Measurements from ENCODE around the gene SFSWAP. TPM values are rescaled to one million over a fixed set of nuclear protein-coding genes. Genes with fewer than 3 reads are reported as not detected.

Gene SFSWAP
- total and polyA plus RNA-seq, 2 experiments from 2014 or later, result 16.3 to 17.6 TPM

GRCh38 chr12:131779027-131779426 is 68.1 kb downstream of the SFSWAP start:
- peaks cover 30% of the 10 kb centered on the region for H3K79me2 ChIP-seq (ENCODE audit: insufficient read depth)
- no peak overlapping the region for H2AFZ ChIP-seq
- H3K4me3 ChIP-seq, result no peak overlapping the region
- H3K9me3 ChIP-seq (ENCODE audit: low read depth), result no peaks in the 10 kb centered on the region
- no peak overlapping the region for H3K27ac ChIP-seq
- WGBS, 2 experiments (ENCODE audit: low coverage in 1 of 2, low lambda C conversion rate in 2 of 2, missing lambda C conversion rate in 2 of 2), result 99% methylated on average over 23 of the region's 23 CpGs
- TF ChIP-seq EZH2phosphoT487 (IDR thresholded peaks at IDR 0.05; ENCODE audit: insufficient read depth, low read depth), result no peak
- no peak for TF ChIP-seq EZH2 (IDR thresholded peaks at IDR 0.05; ENCODE audit: insufficient read depth, poor library complexity, severe bottlenecking)
- no peaks in the 10 kb centered on the region for H4K20me1 ChIP-seq (ENCODE audit: insufficient read depth)
- no peak overlapping the region for H3K4me2 ChIP-seq (ENCODE audit: unreplicated experiment)
- H3K27me3 ChIP-seq (replicated peaks; ENCODE audit: insufficient read depth), result no peaks in the 10 kb centered on the region
- H3F3A ChIP-seq (ENCODE audit: insufficient read depth), result peaks cover 23% of the 10 kb centered on the region
- no peak for DNase-seq
- peaks cover 24% of the 10 kb centered on the region for H3K4me1 ChIP-seq (ENCODE audit: insufficient read depth)
- H3K36me3 ChIP-seq (ENCODE audit: low read depth), result peaks cover 6% of the 10 kb centered on the region; the same call in 1 of the 2 replicates
- in situ Hi-C loops (cut with MboI), result no loop called here
- no peaks in the 10 kb centered on the region for H3K9me2 ChIP-seq (ENCODE audit: insufficient read depth)
- H3K9ac ChIP-seq, result no peak overlapping the region

GRCh38 chr12:131782061-131782460 is 71.2 kb downstream of the SFSWAP start:
- H3K9me3 ChIP-seq (ENCODE audit: low read depth), result no peaks in the 10 kb centered on the region
- peaks cover 6% of the 10 kb centered on the region; the same call in 1 of the 2 replicates for H3K36me3 ChIP-seq (ENCODE audit: low read depth)
- no peak overlapping the region for H3K4me2 ChIP-seq (ENCODE audit: unreplicated experiment)
- H3K4me1 ChIP-seq (ENCODE audit: insufficient read depth), result peaks cover 45% of the 10 kb centered on the region
- no peaks in the 10 kb centered on the region for H4K20me1 ChIP-seq (ENCODE audit: insufficient read depth)
- WGBS, 2 experiments (ENCODE audit: low coverage in 1 of 2, low lambda C conversion rate in 2 of 2, missing lambda C conversion rate in 2 of 2), result 14 to 23% methylated on average over 2 of the region's 2 CpGs
- peaks cover 42% of the 10 kb centered on the region for H3F3A ChIP-seq (ENCODE audit: insufficient read depth)
- no peak for TF ChIP-seq EZH2 (IDR thresholded peaks at IDR 0.05; ENCODE audit: insufficient read depth, poor library complexity, severe bottlenecking)
- TF ChIP-seq EZH2phosphoT487 (IDR thresholded peaks at IDR 0.05; ENCODE audit: insufficient read depth, low read depth), result no peak
- peak overlapping the region; percentile 98 for H3K27ac ChIP-seq
- peak overlapping the region; percentile 23 for H3K9ac ChIP-seq
- no peak overlapping the region for H2AFZ ChIP-seq
- peak; percentile 22 for DNase-seq
- in situ Hi-C loops (cut with MboI), result no loop called here
- no peaks in the 10 kb centered on the region for H3K27me3 ChIP-seq (replicated peaks; ENCODE audit: insufficient read depth)
- H3K4me3 ChIP-seq, result no peak overlapping the region
- no peaks in the 10 kb centered on the region for H3K9me2 ChIP-seq (ENCODE audit: insufficient read depth)
- peaks cover 14% of the 10 kb centered on the region for H3K79me2 ChIP-seq (ENCODE audit: insufficient read depth)

DNA sequence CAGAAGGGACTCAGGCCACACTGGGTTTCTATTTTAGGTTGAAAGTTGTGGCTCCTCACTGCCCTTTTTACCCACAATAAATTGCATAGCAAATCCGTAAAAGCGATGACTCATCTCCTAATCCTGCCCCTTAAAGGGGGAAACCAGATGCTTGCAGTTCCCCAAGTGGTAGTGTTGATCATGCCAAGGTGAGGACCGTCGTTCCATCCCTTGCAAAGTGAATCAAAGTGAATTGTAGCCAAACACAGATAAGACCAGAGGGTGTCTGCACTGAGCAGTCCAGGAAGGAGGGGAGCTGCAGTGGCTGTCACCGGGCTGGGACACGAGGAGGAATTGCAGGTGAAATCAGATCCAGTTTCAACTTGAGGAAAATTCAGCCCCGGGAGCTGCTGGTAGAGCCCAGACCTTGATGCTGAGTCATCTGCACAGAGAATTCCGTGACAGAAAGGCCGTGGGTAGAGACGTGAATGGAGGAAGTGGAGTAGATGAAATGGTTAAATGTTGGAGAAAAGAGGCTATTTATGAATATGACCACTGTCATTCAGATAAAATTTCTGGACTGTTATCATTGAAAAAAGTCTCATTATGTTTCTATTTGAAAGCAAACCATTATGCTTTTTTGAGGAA is 73.1 kb downstream of the SFSWAP start:
- Histone ChIP-seq H3K27ac (peak overlapping the region; percentile 98), H3K4me1 (ENCODE audit: insufficient read depth) (peaks cover 45% of the 10 kb centered on the region), H3F3A (ENCODE audit: insufficient read depth) (peaks cover 42% of the 10 kb centered on the region), H3K4me3 (peak overlapping the region; percentile 61), H3K9me3 (ENCODE audit: low read depth) (no peaks in the 10 kb centered on the region), H3K9me2 (ENCODE audit: insufficient read depth) (no peaks in the 10 kb centered on the region), H3K36me3 (ENCODE audit: low read depth) (no peaks in the 10 kb centered on the region; the same call in 1 of the 2 replicates), H3K9ac (peak overlapping the region; percentile 84), H4K20me1 (ENCODE audit: insufficient read depth) (no peaks in the 10 kb centered on the region), H3K79me2 (ENCODE audit: insufficient read depth) (no peaks in the 10 kb centered on the region), H3K4me2 (ENCODE audit: unreplicated experiment) (peak overlapping the region; percentile 83), H2AFZ (peak overlapping the region; percentile 10; the same call in 1 of the 2 replicates), H3K27me3 (replicated peaks; ENCODE audit: insufficient read depth) (no peaks in the 10 kb centered on the region)
- peak; percentile 96 for DNase-seq
- 2% methylated on average over 10 of the region's 10 CpGs for WGBS, 2 experiments (ENCODE audit: low coverage in 1 of 2, low lambda C conversion rate in 2 of 2, missing lambda C conversion rate in 2 of 2)
- TF ChIP-seq EZH2phosphoT487 (IDR thresholded peaks at IDR 0.05; ENCODE audit: insufficient read depth, low read depth) (no peak), EZH2 (IDR thresholded peaks at IDR 0.05; ENCODE audit: insufficient read depth, poor library complexity, severe bottlenecking) (no peak)
- in situ Hi-C loops (cut with MboI), result no loop called here

DNA sequence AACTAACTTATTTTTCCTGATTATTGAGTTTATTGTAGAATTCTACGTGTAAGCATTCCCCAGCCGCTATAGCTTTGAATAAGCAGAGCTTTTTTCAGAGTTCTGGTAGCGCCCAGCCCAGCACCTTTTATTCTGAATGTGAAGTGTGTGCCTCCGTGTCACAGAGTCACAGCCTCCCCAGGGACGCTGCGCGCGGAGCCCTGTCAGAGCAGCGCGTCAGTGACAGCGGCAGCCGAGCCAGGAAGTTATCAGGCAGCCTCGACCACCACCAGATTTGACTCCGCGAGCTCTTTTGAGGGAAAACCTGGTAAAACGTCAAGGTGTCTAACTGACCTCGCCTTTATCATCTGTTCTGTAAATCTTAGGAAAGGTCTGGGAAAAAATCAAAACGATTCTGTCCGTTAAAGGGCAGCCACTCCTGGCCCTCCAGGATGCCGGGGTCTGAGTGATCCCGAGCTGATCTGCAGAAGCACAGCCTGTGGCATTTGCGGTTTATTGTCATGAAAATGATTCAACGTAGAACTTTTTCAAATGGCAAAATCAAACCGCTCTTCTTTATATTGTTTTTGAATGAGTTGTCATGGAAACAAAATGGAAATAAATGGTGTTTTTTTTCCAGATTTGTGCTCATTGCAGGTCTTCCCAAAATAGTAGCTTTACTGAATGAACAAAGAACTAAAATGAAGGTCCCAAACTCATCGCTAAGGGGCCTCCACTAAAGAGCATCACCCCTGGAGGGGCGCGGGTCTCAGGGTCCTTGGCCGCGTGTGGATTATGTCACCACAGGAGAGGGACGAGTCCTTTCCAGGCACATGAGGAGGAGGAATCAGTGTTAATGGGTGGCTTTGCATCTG is 74.2 kb downstream of the SFSWAP start:
- in situ Hi-C loops (cut with MboI), result no loop called here
- Histone ChIP-seq H3K9me2 (ENCODE audit: insufficient read depth) (no peaks in the 10 kb centered on the region), H3K4me1 (ENCODE audit: insufficient read depth) (peaks cover 45% of the 10 kb centered on the region), H3K4me2 (ENCODE audit: unreplicated experiment) (peak overlapping the region; percentile 83), H3K27me3 (replicated peaks; ENCODE audit: insufficient read depth) (no peaks in the 10 kb centered on the region), H4K20me1 (ENCODE audit: insufficient read depth) (no peaks in the 10 kb centered on the region), H3K36me3 (ENCODE audit: low read depth) (peaks cover 2% of the 10 kb centered on the region; the same call in 1 of the 2 replicates), H3F3A (ENCODE audit: insufficient read depth) (peaks cover 42% of the 10 kb centered on the region), H3K27ac (peak overlapping the region; percentile 98), H3K79me2 (ENCODE audit: insufficient read depth) (0 out of 2 replicates have a peak, but pooled peaks cover under 1% of the 10 kb centered on the region), H3K4me3 (peak overlapping the region; percentile 61; the same call in 1 of the 2 replicates), H3K9ac (peak overlapping the region; percentile 84), H2AFZ (no peak overlapping the region), H3K9me3 (ENCODE audit: low read depth) (no peaks in the 10 kb centered on the region)
- TF ChIP-seq EZH2 (IDR thresholded peaks at IDR 0.05; ENCODE audit: insufficient read depth, poor library complexity, severe bottlenecking) (no peak), EZH2phosphoT487 (IDR thresholded peaks at IDR 0.05; ENCODE audit: insufficient read depth, low read depth) (no peak)
- 58 to 61% methylated on average over 30 of the region's 30 CpGs for WGBS, 2 experiments (ENCODE audit: low coverage in 1 of 2, low lambda C conversion rate in 2 of 2, missing lambda C conversion rate in 2 of 2)
- peak; percentile 96 for DNase-seq

Data from GM23248 (cell line).